NCI-H748 treated with DMSO at 0.1 percent for 48 hours (cell line): Measurements from ENCODE around the gene BRD4.

Experiments
- DNase-seq: peaks from one replicate; lab custom pipeline; 2025; lab: John Stamatoyannopoulos, UW

Gene BRD4

GRCh38 chr19:15191982-15192381 is 140.4 kb downstream of the BRD4 start:
- DNase-seq = no peak

DNA sequence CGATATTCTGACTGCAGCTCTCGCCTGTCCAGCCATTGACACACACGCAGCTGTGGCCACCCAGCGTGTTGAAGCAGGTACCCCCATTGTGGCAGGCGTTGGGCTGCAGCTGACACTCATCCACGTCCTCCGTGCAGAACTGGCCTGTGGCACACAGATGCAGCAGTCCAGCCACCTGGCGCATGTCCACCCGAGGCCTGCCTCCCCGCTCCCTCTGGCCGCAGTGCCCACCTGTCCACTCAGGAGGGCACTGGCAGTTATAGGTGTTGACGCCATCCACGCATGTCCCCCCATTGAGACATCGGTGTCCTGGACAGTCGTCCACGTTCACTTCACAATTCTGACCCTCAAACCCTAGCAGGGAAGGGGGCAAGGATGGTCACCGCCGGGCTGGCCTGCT is 140.8 kb downstream of the BRD4 start:
- DNase-seq = no peak

GRCh38 chr19:15188851-15189250 is 143.5 kb downstream of the BRD4 start:
- no peak for DNase-seq

DNA sequence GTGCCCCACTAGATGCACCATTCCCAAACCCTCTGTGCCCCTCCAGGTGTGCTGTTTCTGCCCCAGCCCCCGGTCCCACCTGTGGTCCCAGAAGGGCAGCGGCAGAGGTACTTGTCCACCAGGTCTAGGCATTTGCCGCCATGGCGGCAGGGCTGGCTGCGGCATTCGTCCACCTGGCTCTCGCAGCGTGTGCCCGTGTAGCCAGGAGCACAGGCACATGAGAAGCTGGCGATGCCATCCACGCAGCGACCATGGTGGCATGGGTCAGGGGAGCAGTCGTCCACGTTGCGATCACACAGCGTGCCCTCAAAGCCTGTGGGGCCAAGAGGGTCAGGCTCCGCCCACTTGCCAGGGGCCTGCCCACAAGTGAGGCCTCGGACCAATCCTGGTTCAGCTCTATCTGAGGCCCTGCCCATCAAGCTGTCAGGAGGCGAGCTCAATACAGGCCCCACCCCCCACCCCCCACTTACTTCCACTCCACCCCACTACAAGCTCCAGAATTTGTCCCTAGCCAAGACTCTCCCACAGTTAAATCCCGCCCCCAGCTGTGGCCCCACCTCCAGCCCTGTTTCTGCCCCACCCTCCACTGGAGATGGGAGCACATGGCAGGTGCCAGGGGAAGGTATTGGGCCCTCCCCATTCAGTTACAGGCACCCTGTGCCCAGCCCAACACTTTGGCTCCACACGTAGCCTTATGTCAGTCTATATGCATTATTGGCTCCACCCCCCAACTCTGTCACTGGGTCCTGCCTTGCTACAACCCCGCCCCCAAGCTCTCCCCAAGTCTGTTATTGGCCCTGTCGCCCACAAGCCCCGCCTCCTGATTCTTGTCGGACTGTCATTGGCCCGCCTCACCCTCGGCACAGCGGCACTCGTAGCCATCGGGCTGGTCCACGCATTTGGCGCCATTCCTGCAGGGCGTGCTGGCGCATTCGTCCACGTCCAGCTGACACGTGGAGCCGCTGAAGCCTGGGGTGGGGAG is 145.0 kb downstream of the BRD4 start:
- DNase-seq = no peak
